ENCODE data around the gene NFIA. TPM values are rescaled to one million over a fixed set of nuclear protein-coding genes. Genes with fewer than 3 reads are reported as not detected.
"Not testable (repeated sequence)": the region's sequence is repeated elsewhere in the genome, so short reads cannot be mapped to it uniquely, and the experiment has no call there.

The NFIA gene
- total RNA-seq, 3 donors from 2014 or later, result 2.7 to 6.9 (median 5.8) TPM

GRCh38 chr1:61053712-61054600 is 28.4 kb upstream of the NFIA start:
- DNase-seq (no peak), ATAC-seq (no peak)
- no peaks in the 10 kb centered on the region for H3K9me3 Mint-ChIP-seq
- H3K4me1 Mint-ChIP-seq (ENCODE audit: low read depth), result peaks cover 39% of the 10 kb centered on the region
- peak overlapping the region; percentile 79 for H3K4me3 Mint-ChIP-seq
- peaks cover 62% of the 10 kb centered on the region for H3K27me3 Mint-ChIP-seq (ENCODE audit: low read depth)
- no peaks in the 10 kb centered on the region for H3K36me3 Mint-ChIP-seq (ENCODE audit: insufficient read depth)

GRCh38 chr1:61054601-61054993 is 27.8 kb upstream of the NFIA start:
- ATAC-seq, result no peak
- peaks cover 63% of the 10 kb centered on the region for H3K27me3 Mint-ChIP-seq (ENCODE audit: low read depth)
- H3K4me3 Mint-ChIP-seq, result no peak overlapping the region
- no peak for DNase-seq
- no peaks in the 10 kb centered on the region for H3K36me3 Mint-ChIP-seq (ENCODE audit: insufficient read depth)
- no peaks in the 10 kb centered on the region for H3K9me3 Mint-ChIP-seq
- H3K4me1 Mint-ChIP-seq (ENCODE audit: low read depth), result peaks cover 39% of the 10 kb centered on the region

GRCh38 chr1:61055110-61055614 is 27.2 kb upstream of the NFIA start:
- ATAC-seq (no peak), DNase-seq (no peak)
- H3K9me3 Mint-ChIP-seq, result no peaks in the 10 kb centered on the region
- H3K4me1 Mint-ChIP-seq (ENCODE audit: low read depth), result peaks cover 38% of the 10 kb centered on the region
- no peaks in the 10 kb centered on the region for H3K36me3 Mint-ChIP-seq (ENCODE audit: insufficient read depth)
- H3K4me3 Mint-ChIP-seq, result no peak overlapping the region
- H3K27me3 Mint-ChIP-seq (ENCODE audit: low read depth), result peaks cover 63% of the 10 kb centered on the region

- no peak for ATAC-seq
- Mint-ChIP-seq H3K4me3 (peak overlapping the region; percentile 85), H3K4me1 (ENCODE audit: low read depth) (peaks cover 36% of the 10 kb centered on the region), H3K9me3 (no peaks in the 10 kb centered on the region), H3K27me3 (ENCODE audit: low read depth) (peaks cover 61% of the 10 kb centered on the region), H3K36me3 (ENCODE audit: insufficient read depth) (no peaks in the 10 kb centered on the region)
- DNase-seq, result no peak
Observed at GRCh38 chr1:61056196-61056572, 26.2 kb upstream of the NFIA start.

GRCh38 chr1:61056573-61057439 is 25.6 kb upstream of the NFIA start:
- Mint-ChIP-seq H3K27me3 (ENCODE audit: low read depth) (peaks cover 55% of the 10 kb centered on the region), H3K4me3 (peak overlapping the region; percentile 85), H3K36me3 (ENCODE audit: insufficient read depth) (no peaks in the 10 kb centered on the region), H3K4me1 (ENCODE audit: low read depth) (peaks cover 34% of the 10 kb centered on the region), H3K9me3 (no peaks in the 10 kb centered on the region)
- ATAC-seq (peak; percentile 53 to 67), DNase-seq (peak; percentile 36)

- Mint-ChIP-seq H3K9me3 (no peaks in the 10 kb centered on the region), H3K27me3 (ENCODE audit: low read depth) (peaks cover 36% of the 10 kb centered on the region), H3K4me3 (no peak overlapping the region), H3K4me1 (ENCODE audit: low read depth) (peaks cover 16% of the 10 kb centered on the region), H3K36me3 (ENCODE audit: insufficient read depth) (no peaks in the 10 kb centered on the region)
- DNase-seq (no peak), ATAC-seq (no peak)
Observed at GRCh38 chr1:61058483-61059245, 23.7 kb upstream of the NFIA start.

DNA sequence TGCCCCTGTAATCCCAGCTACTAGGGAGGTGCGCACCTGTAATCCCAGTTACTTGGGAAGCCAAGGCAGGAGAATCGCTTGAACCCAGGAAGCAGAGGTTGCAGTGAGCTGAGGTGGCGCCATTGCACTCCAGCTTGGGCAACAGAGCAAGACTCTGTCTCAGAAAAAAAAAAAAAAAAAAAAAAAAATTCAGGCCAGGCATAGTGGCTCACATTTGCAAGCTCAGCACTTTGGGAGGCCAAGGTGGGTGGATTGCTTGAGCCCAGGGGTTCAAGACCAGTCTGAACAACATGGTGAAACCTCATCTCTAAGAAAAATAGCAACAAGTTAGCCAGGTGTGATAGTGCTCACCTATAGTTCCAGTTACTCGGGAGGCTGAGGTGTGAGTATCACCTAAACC is 20.8 kb upstream of the NFIA start:
- not testable (repeated sequence) for H3K36me3 Mint-ChIP-seq (ENCODE audit: insufficient read depth); H3K4me1 Mint-ChIP-seq (ENCODE audit: low read depth); ATAC-seq; DNase-seq; H3K4me3 Mint-ChIP-seq; H3K9me3 Mint-ChIP-seq
- H3K27me3 Mint-ChIP-seq (ENCODE audit: low read depth), result peaks cover 18% of the 10 kb centered on the region

DNA sequence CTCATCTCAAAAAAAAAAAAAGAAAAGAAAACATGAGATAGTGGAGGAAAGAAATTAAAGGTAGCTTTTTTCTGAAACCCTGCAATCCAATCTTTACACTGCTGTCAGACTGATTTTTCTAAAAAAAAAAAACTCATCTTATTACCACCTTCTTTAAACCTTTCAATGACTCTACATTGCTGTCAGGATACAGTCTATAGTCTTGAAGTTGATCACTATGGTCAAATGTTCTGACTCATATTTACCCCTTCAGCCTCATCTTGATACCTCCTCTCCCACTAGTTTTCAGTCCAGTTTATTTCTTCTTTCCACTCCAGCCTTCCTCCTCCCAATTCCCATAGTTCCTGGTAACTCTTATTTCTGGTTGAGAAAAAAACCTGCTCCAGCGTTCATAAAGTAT is 17.7 kb upstream of the NFIA start:
- H3K4me1 Mint-ChIP-seq (ENCODE audit: low read depth), result no peaks in the 10 kb centered on the region
- H3K4me3 Mint-ChIP-seq, result no peak overlapping the region
- DNase-seq (no peak), ATAC-seq (no peak)
- H3K36me3 Mint-ChIP-seq (ENCODE audit: insufficient read depth), result no peaks in the 10 kb centered on the region
- H3K9me3 Mint-ChIP-seq, result no peaks in the 10 kb centered on the region
- H3K27me3 Mint-ChIP-seq (ENCODE audit: low read depth), result no peaks in the 10 kb centered on the region

DNA sequence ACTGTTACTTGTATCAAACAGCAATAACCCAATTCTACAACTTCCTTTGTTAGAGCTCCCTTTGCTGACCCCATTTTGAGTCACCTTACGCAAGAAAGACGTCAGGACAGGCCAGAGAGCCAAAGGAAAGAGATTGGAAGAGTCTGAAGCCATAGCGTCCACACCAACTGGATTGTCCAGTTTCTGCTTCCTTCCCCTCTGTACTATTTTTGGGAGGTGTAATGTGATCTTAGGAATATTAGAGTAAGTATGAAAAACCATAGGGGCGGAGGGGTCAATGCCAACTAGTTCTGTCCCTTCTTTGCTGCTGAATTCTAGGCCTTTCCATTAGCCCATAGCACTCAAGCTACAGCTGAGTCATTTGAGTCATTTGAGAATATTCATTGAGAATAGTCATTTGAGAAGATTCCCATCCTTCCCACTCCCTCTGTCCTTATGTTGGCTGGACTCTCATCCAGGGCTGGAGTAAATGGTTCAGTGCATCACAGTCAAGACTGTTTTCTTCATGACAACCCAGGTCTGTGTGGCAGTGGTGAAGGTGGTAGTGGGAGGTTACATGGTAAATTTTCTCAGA is 14.8 kb upstream of the NFIA start:
- H3K36me3 Mint-ChIP-seq (ENCODE audit: insufficient read depth), result no peaks in the 10 kb centered on the region
- ATAC-seq (no peak), DNase-seq (no peak)
- no peak overlapping the region for H3K4me3 Mint-ChIP-seq
- H3K4me1 Mint-ChIP-seq (ENCODE audit: low read depth), result no peaks in the 10 kb centered on the region
- H3K27me3 Mint-ChIP-seq (ENCODE audit: low read depth), result no peaks in the 10 kb centered on the region
- no peaks in the 10 kb centered on the region for H3K9me3 Mint-ChIP-seq

DNA sequence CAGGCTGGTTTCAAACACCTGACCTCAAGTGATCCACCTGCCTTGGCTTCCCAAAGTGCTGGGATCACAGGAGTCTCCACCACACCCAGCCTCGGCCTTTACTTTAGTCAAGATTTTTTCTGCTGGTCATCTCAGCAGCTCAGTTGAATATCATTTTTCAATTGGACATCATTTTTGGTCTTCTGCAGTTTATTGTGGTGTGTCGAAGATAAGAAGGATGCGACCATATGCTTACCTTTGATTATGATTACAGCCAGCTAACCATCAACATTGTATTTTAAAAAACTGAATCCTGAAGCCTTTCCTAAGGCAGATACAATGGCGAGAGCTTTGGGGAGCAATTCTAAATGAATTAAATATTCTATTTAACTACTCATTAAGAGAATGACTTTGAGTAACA is 12.3 kb upstream of the NFIA start:
- H3K4me1 Mint-ChIP-seq (ENCODE audit: low read depth), result no peaks in the 10 kb centered on the region

DNA sequence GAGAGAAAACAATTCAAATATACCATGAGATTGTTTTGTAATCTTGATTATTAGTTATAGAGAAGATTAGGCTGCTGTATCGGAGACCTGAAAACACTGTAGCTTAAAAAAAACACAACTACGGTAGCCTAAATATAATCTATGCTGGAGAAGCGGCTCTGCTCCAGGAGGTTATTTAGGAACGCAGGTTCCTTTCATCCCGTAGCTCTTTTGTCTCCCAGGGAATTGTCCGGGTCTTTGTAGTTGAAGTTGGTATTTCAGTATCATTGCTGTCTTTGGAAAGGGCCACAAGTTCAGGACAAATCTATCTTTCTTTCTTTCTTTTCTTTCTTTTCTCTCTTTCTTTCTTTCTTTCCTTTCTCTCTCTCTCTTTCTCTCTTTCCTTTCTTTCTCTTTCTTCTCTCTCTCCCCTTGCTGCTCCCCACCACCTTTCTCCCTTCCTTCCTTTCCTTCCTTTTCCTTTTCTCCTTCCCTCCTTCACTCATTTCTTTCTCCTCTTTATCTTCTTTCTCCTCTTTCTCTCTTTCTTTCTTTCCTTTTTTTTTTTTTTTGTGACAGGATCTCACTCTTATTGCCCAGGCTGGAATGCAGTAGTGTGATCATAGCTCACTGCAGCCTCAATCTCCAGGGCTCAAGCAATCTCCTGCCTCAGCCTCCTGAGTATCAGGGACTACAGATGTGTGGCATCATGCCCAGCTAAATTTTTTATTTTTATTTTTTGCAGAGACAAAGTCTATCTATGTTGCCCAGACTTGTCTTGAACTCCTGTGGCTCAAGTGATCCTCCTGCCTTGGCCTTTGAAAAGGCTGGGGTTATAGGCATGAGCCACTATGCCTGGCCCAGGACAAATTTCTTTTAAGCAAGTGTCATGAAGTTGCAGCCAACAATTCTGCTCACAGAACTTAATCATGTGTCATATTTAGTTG is 10.9 kb upstream of the NFIA start:
- Mint-ChIP-seq H3K27me3 (ENCODE audit: low read depth) (no peaks in the 10 kb centered on the region), H3K4me1 (ENCODE audit: low read depth) (peaks cover 2% of the 10 kb centered on the region), H3K4me3 (no peak overlapping the region), H3K9me3 (no peaks in the 10 kb centered on the region), H3K36me3 (ENCODE audit: insufficient read depth) (no peaks in the 10 kb centered on the region)
- DNase-seq (no peak), ATAC-seq (no peak)

More for the DNA sequence above, 12.3 kb upstream of the NFIA start:
- ATAC-seq (no peak), DNase-seq (no peak)
- Mint-ChIP-seq H3K4me3 (no peak overlapping the region), H3K9me3 (no peaks in the 10 kb centered on the region), H3K36me3 (ENCODE audit: insufficient read depth) (no peaks in the 10 kb centered on the region), H3K27me3 (ENCODE audit: low read depth) (no peaks in the 10 kb centered on the region)

GRCh38 chr1:61073871-61074270 is 8.5 kb upstream of the NFIA start:
- Mint-ChIP-seq H3K4me3 (no peak overlapping the region), H3K27me3 (ENCODE audit: low read depth) (no peaks in the 10 kb centered on the region), H3K9me3 (no peaks in the 10 kb centered on the region), H3K36me3 (ENCODE audit: insufficient read depth) (no peaks in the 10 kb centered on the region), H3K4me1 (ENCODE audit: low read depth) (peaks cover 20% of the 10 kb centered on the region)
- ATAC-seq (no peak), DNase-seq (no peak)

DNA sequence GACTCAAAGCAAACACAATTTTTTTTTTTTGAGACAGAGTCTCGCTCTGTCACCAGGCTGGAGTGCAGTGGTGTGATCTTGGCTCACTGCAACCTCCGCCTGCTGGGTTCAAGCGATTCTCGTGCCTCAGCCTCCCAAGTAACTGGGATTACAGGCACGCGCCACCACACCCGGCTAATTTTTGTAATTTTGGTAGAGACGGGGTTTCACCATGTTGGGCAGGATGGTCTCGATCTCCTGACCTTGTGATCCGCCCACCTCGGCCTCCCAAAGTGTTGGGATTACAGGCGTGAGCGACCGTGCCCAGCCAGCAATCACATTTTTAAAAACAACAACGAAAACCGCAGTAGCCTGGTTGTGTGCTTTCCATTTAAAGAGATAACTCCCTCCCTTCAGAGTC is 6.5 kb upstream of the NFIA start:
- not testable (repeated sequence) for ATAC-seq, H3K9me3 Mint-ChIP-seq
- H3K4me1 Mint-ChIP-seq (ENCODE audit: low read depth), result peaks cover 39% of the 10 kb centered on the region

More for the DNA sequence above, 6.5 kb upstream of the NFIA start:
- not testable (repeated sequence) for H3K4me3 Mint-ChIP-seq; DNase-seq; H3K36me3 Mint-ChIP-seq (ENCODE audit: insufficient read depth); H3K27me3 Mint-ChIP-seq (ENCODE audit: low read depth)

Measured in activated T-cell treated with anti-CD3 and anti-CD28 coated beads, Interleukin-2, amount 50 U/mL, for 4 hours (primary cell).